ENCODE measurements around the gene MINAR2.

- TF ChIP-seq CTCF (IDR thresholded peaks at IDR 0.05; ENCODE audit: low read length) (no peak), EZH2 (IDR thresholded peaks at IDR 0.05; ENCODE audit: borderline replicate concordance, low read length) (no peak)
These were observed 59.4 kb downstream of the MINAR2 start for GRCh38 chr5:129807162-129807814.
